HUDEP-2 (cell line): ENCODE measurements around the gene PKP1.

ENCODE experiments used
- DNase-seq, 76 experiments: peaks; one replicate each; lab custom pipeline; 2025; ENCODE audit not compliant: unreplicated experiment in 76 of 76; lab: John Stamatoyannopoulos, UW

The PKP1 gene

GRCh38 chr1:201279313-201279712 lies 4.0 kb upstream of the PKP1 start:
- DNase-seq: no peak

GRCh38 chr1:201280884-201281283 lies 2.4 kb upstream of the PKP1 start:
- no peak for DNase-seq

GRCh38 chr1:201281573-201281972 lies 1.7 kb upstream of the PKP1 start:
- DNase-seq: peak in 16 of 76 experiments; percentile 7 to 28 (median 15)

GRCh38 chr1:201282216-201282615 lies 1.1 kb upstream of the PKP1 start:
- DNase-seq: no peak

GRCh38 chr1:201283836-201284553 lies 689 bp downstream of the PKP1 start:
- no peak for DNase-seq

GRCh38 chr1:201284636-201285035 lies 1.3 kb downstream of the PKP1 start:
- DNase-seq: no peak

- DNase-seq: no peak
Measured at GRCh38 chr1:201285846-201286245, 2.5 kb downstream of the PKP1 start.

- DNase-seq: no peak
Measured at GRCh38 chr1:201286445-201286844, 3.1 kb downstream of the PKP1 start.

GRCh38 chr1:201288007-201288406 lies 4.7 kb downstream of the PKP1 start:
- no peak for DNase-seq

GRCh38 chr1:201288765-201289164 lies 5.5 kb downstream of the PKP1 start:
- no peak for DNase-seq

GRCh38 chr1:201290551-201290950 lies 7.2 kb downstream of the PKP1 start:
- DNase-seq: no peak

GRCh38 chr1:201291916-201292315 lies 8.6 kb downstream of the PKP1 start:
- DNase-seq: no peak

- no peak for DNase-seq
Measured at GRCh38 chr1:201294876-201295275, 11.6 kb downstream of the PKP1 start.

GRCh38 chr1:201295346-201295745 lies 12.0 kb downstream of the PKP1 start:
- DNase-seq: no peak

GRCh38 chr1:201295861-201296260 lies 12.6 kb downstream of the PKP1 start:
- peak in 3 of 76 experiments; percentile 10 to 21 (median 13) for DNase-seq

- DNase-seq: no peak
Measured at GRCh38 chr1:201296352-201296751, 13.0 kb downstream of the PKP1 start.

- peak in 3 of 76 experiments; percentile 3 to 11 (median 4) for DNase-seq
Measured at GRCh38 chr1:201298396-201299381, 15.4 kb downstream of the PKP1 start.

GRCh38 chr1:201299968-201300367 lies 16.7 kb downstream of the PKP1 start:
- peak in 56 of 76 experiments; percentile 5 to 77 (median 50) for DNase-seq

GRCh38 chr1:201300641-201301040 lies 17.3 kb downstream of the PKP1 start:
- no peak for DNase-seq

- DNase-seq: no peak
Measured at GRCh38 chr1:201302163-201303152, 19.2 kb downstream of the PKP1 start.
